ENCODE data around the gene MFSD12.

MFSD12 gene

GRCh38 chr19:3520166-3521103, 37.0 kb downstream of the MFSD12 start:
- no peak for TF ChIP-seq EZH2phosphoT487 (IDR thresholded peaks at IDR 0.05; ENCODE audit: borderline replicate concordance, low read length)
- no peak for TF ChIP-seq CTCF (IDR thresholded peaks at IDR 0.05; ENCODE audit: low read depth, low read length, poor library complexity, severe bottlenecking)
- Histone ChIP-seq H3K27me3 (ENCODE audit: control insufficient read depth, low read length) (no peaks in the 10 kb centered on the region), H3K36me3 (ENCODE audit: control insufficient read depth, low read length) (peaks cover 31% of the 10 kb centered on the region; the same call in 1 of the 2 replicates), H3K9me3 (ENCODE audit: control insufficient read depth, insufficient read depth, low read length) (no peaks in the 10 kb centered on the region), H3K4me1 (ENCODE audit: control insufficient read depth, low read length) (peaks cover 28% of the 10 kb centered on the region), H4K20me1 (ENCODE audit: control insufficient read depth, insufficient read depth, low read depth, low read length) (peaks cover 16% of the 10 kb centered on the region), H3K9me2 (replicated peaks; ENCODE audit: control insufficient read depth, low read length) (no peaks in the 10 kb centered on the region), H3F3A (ENCODE audit: control insufficient read depth, insufficient read depth) (peaks cover 8% of the 10 kb centered on the region), H3K4me2 (ENCODE audit: low read length) (no peak overlapping the region), H3K4me3 (ENCODE audit: low read length) (no peak overlapping the region), H3K79me2 (ENCODE audit: control insufficient read depth, low read length) (peaks cover 66% of the 10 kb centered on the region), H3K27ac (ENCODE audit: low read depth, low read length) (no peak overlapping the region)

GRCh38 chr19:3519126-3519525, 38.3 kb downstream of the MFSD12 start:
- peaks cover 73% of the 10 kb centered on the region for H3K79me2 ChIP-seq (ENCODE audit: control insufficient read depth, low read length)
- H3K36me3 ChIP-seq (ENCODE audit: control insufficient read depth, low read length), result peaks cover 24% of the 10 kb centered on the region; the same call in 1 of the 2 replicates
- H3K9me3 ChIP-seq (ENCODE audit: control insufficient read depth, insufficient read depth, low read length), result no peaks in the 10 kb centered on the region
- H3K4me2 ChIP-seq (ENCODE audit: low read length), result no peak overlapping the region
- peaks cover 16% of the 10 kb centered on the region for H4K20me1 ChIP-seq (ENCODE audit: control insufficient read depth, insufficient read depth, low read depth, low read length)
- H3K4me1 ChIP-seq (ENCODE audit: control insufficient read depth, low read length), result peaks cover 28% of the 10 kb centered on the region
- TF ChIP-seq CTCF (IDR thresholded peaks at IDR 0.05; ENCODE audit: low read depth, low read length, poor library complexity, severe bottlenecking) (no peak), EZH2phosphoT487 (IDR thresholded peaks at IDR 0.05; ENCODE audit: borderline replicate concordance, low read length) (no peak)
- H3F3A ChIP-seq (ENCODE audit: control insufficient read depth, insufficient read depth), result peaks cover 10% of the 10 kb centered on the region
- H3K9me2 ChIP-seq (replicated peaks; ENCODE audit: control insufficient read depth, low read length), result no peaks in the 10 kb centered on the region
- H3K4me3 ChIP-seq (ENCODE audit: low read length), result no peak overlapping the region
- no peak overlapping the region for H3K27ac ChIP-seq (ENCODE audit: low read depth, low read length)
- H3K27me3 ChIP-seq (ENCODE audit: control insufficient read depth, low read length), result no peaks in the 10 kb centered on the region

GRCh38 chr19:3518659-3519058, 38.7 kb downstream of the MFSD12 start:
- Histone ChIP-seq H3K27ac (ENCODE audit: low read depth, low read length) (no peak overlapping the region), H3K9me2 (replicated peaks; ENCODE audit: control insufficient read depth, low read length) (no peaks in the 10 kb centered on the region), H3K79me2 (ENCODE audit: control insufficient read depth, low read length) (peaks cover 78% of the 10 kb centered on the region), H3K4me2 (ENCODE audit: low read length) (no peak overlapping the region), H3K9me3 (ENCODE audit: control insufficient read depth, insufficient read depth, low read length) (no peaks in the 10 kb centered on the region), H3K27me3 (ENCODE audit: control insufficient read depth, low read length) (no peaks in the 10 kb centered on the region), H3K4me1 (ENCODE audit: control insufficient read depth, low read length) (peaks cover 28% of the 10 kb centered on the region), H3F3A (ENCODE audit: control insufficient read depth, insufficient read depth) (peaks cover 10% of the 10 kb centered on the region), H3K4me3 (ENCODE audit: low read length) (no peak overlapping the region), H3K36me3 (ENCODE audit: control insufficient read depth, low read length) (peaks cover 21% of the 10 kb centered on the region; the same call in 1 of the 2 replicates), H4K20me1 (ENCODE audit: control insufficient read depth, insufficient read depth, low read depth, low read length) (peaks cover 16% of the 10 kb centered on the region)
- TF ChIP-seq CTCF (IDR thresholded peaks at IDR 0.05; ENCODE audit: low read depth, low read length, poor library complexity, severe bottlenecking) (no peak), EZH2phosphoT487 (IDR thresholded peaks at IDR 0.05; ENCODE audit: borderline replicate concordance, low read length) (no peak)
